Measurements from ENCODE around the gene MRTFB. TPM values are rescaled to one million over a fixed set of nuclear protein-coding genes. Genes with fewer than 3 reads are reported as not detected.

MRTFB gene
- total and polyA plus RNA-seq, 9 donors: 7.2 to 45.6 (median 36.6) TPM

DNA sequence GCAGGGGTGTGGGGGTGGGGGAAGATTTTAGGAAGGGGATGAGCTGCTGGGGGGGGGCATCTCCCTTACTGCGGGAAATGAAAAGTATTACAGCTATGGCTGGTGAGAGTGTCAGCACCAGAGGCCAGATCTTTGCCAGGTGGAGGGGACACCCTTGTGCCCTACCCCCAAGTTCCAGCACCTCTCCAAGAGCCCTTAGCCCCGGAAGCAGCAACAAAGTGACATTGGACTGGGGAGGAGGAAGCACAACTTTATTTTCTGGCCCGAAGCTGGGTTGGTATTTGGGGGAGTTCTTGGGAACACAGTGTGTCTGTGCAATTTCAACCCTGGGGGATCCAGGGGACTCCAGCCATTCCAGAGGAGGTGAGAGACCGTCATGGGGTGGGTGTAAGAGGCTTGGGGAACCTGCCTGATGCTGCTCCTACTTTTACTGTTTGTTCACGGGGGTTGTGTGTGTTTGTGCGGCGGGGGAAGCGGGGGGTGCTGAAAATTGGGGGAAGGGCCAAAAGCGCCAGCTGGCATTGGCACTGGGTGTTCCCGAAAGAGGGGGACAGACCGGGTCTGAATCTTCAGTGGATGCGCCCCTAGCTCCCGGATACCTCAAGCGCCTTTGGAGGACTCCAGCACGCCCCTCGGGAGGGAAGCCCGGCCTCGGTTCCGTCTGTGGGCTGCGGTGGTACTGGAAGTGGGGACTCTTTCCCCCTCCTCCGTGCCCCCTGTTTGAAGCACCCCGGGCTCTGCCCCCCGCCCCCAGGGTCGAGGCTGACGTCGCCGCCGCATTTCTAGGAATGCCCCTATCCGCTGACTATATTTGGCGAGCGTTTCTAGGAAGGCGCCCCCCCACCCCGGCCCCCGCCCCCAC, 230.3 kb downstream of the MRTFB start:
- peak; percentile 44 to 74 (median 68) for DNase-seq
- Histone ChIP-seq H3K4me1 (ENCODE audit: insufficient read depth) (peaks cover 3% of the 10 kb centered on the region), H3K27me3 (no peaks in the 10 kb centered on the region), H3K9me3 (no peaks in the 10 kb centered on the region), H3K4me3 (peak overlapping the region; percentile 75), H3K36me3 (no peaks in the 10 kb centered on the region), H3K27ac (peak overlapping the region in 1 of 2 donors; percentile 1)
- TF ChIP-seq, protein P1, sequence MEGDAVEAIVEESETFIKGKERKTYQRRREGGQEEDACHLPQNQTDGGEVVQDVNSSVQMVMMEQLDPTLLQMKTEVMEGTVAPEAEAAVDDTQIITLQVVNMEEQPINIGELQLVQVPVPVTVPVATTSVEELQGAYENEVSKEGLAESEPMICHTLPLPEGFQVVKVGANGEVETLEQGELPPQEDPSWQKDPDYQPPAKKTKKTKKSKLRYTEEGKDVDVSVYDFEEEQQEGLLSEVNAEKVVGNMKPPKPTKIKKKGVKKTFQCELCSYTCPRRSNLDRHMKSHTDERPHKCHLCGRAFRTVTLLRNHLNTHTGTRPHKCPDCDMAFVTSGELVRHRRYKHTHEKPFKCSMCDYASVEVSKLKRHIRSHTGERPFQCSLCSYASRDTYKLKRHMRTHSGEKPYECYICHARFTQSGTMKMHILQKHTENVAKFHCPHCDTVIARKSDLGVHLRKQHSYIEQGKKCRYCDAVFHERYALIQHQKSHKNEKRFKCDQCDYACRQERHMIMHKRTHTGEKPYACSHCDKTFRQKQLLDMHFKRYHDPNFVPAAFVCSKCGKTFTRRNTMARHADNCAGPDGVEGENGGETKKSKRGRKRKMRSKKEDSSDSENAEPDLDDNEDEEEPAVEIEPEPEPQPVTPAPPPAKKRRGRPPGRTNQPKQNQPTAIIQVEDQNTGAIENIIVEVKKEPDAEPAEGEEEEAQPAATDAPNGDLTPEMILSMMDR (IDR thresholded peaks at IDR 0.05): no peak
- TF ChIP-seq EP300 (IDR thresholded peaks at IDR 0.05): no peak
- intact Hi-C loops (cut with DNase I): loop anchor here in 3 of 4 donors (1.0 to 10.0 kb wide), 4 partner anchors 227 to 379 kb away; partner anchors contain the start of genes BFAR (in 1 of the 3), ERCC4 (in 1 of the 3) and PARN (in 1 of the 3)
- 0 to 4% (median 1%) methylated on average over 21 to 34 of the region's 34 CpGs for WGBS, 3 donors

DNA sequence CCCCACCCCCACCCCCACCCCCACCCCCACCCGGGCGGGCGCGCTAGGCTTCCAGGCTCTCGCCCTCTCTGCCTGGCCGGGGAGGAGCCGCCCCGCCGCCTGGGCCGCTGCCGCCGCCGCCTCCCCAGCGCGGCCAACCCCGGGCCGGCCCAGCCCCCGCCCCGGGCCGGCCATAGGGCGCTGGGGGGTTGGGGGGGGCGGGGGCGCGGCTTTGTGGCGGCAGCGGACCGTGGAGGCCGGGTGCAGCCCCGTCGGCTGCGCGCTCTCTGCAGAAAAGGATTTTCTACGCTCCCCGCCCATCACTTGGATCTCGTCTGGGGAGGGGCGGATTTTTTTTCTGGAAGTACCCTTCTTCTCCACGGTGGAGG, 230.9 kb downstream of the MRTFB start:
- Histone ChIP-seq H3K27me3 (no peaks in the 10 kb centered on the region), H3K9me3 (no peaks in the 10 kb centered on the region), H3K27ac (peak overlapping the region; percentile 26 to 50), H3K4me1 (ENCODE audit: insufficient read depth) (peaks cover 3% of the 10 kb centered on the region), H3K36me3 (no peaks in the 10 kb centered on the region), H3K4me3 (peak overlapping the region; percentile 75)
- WGBS, 3 donors: 0% methylated on average over 9 to 23 of the region's 37 CpGs
- intact Hi-C loops (cut with DNase I): loop anchor here in 1 of 4 donors (1.0 to 10.0 kb wide), 3 partner anchors 227 to 380 kb away; partner anchors contain the start of genes BFAR, ERCC4 and PARN
- TF ChIP-seq EP300 (IDR thresholded peaks at IDR 0.05) (no peak), POLR2A (IDR thresholded peaks at IDR 0.05) (no peak)
- TF ChIP-seq, protein P1 (IDR thresholded peaks at IDR 0.05): no peak
- peak in 3 of 5 donors; percentile 45 to 74 (median 56) for DNase-seq

DNA sequence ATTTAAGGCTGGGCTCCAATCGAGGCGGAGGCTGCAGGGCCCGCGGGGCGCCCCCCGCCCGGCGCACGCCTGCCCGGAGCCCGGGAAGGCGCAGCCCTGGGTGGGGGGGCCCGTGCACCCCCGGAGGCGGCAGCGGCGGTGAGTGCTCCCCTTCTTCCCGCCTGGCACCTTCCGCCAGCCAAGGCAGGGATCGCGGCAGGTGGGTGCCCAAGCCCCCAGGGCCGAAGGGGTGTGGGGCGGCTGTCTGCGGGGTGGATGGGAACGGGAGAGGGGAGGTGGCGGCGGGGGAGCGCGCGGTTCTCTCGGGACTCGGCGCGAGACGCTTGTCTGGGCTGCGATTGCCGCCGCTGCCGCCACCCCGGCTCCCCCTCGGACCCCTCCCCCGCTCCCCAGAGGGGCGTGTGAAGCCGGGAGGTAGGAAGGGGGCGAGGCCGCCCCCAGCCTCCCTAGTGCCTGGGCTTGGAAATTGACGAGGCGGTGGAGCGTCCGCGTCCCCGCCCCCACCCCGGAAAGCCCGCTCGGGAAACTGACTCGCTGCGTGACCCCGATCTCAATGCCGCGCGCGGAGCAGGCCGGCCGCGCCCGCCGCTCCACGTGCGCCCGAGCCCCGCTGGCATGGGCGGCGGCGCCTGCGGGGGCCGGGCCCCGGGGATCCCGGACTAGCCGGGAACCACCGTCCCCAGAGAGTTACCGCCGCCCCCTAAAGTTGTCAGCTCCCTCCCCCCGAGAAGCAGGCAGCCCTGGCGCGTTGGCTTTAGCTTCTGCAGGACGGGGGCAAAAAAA, 231.5 kb downstream of the MRTFB start:
- 0 to 1% (median 0%) methylated on average over 62 to 86 of the region's 86 CpGs for WGBS, 3 donors
- peak; percentile 33 to 67 (median 58) for DNase-seq
- peaks cover 3% of the 10 kb centered on the region for H3K4me1 ChIP-seq (ENCODE audit: insufficient read depth)
- H3K27me3 ChIP-seq: no peaks in the 10 kb centered on the region
- TF ChIP-seq EP300 (IDR thresholded peaks at IDR 0.05): no peak
- TF ChIP-seq, protein P1 (IDR thresholded peaks at IDR 0.05): peak in 1 of 3 donors; percentile 8
- peak overlapping the region; percentile 75 for H3K4me3 ChIP-seq
- intact Hi-C loops (cut with DNase I): loop anchor here in 1 of 4 donors (1.0 to 10.0 kb wide), 3 partner anchors 227 to 380 kb away; partner anchors contain the start of genes BFAR, ERCC4 and PARN
- H3K9me3 ChIP-seq: no peaks in the 10 kb centered on the region
- no peaks in the 10 kb centered on the region for H3K36me3 ChIP-seq
- peak overlapping the region; percentile 26 to 50 for H3K27ac ChIP-seq

DNA sequence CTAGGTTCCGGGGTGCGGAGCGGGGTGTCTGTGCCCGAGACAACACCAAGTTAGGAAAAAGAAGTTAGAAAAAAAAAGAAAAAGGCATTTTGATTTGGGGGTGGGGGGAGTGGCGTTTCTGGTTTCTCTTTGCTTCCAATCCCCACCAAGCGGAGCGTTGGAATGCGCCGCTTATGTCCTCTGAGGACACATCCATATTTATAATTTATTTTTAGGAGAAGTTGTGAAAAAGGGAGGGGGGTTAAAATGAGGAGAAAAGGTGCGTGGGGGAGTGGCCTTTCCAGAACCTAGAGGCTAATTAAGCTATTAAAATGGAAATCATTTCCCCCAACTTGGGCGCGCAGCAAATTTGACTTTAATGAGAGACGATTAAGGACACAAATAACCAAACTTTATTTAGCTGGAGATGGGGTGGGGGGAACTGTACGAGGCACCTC, 232.1 kb downstream of the MRTFB start:
- H3K4me1 ChIP-seq (ENCODE audit: insufficient read depth): peaks cover 6% of the 10 kb centered on the region

More for the DNA sequence above, 232.1 kb downstream of the MRTFB start:
- Histone ChIP-seq H3K4me3 (peak overlapping the region; percentile 75), H3K27me3 (no peaks in the 10 kb centered on the region), H3K9me3 (no peaks in the 10 kb centered on the region), H3K36me3 (no peaks in the 10 kb centered on the region), H3K27ac (peak overlapping the region; percentile 26 to 50)
- 11 to 24% (median 15%) methylated on average over 14 of the region's 14 CpGs for WGBS, 3 donors
- DNase-seq: peak in 1 of 5 donors; percentile 29
- intact Hi-C loops (cut with DNase I): loop anchor here in 1 of 4 donors (5.0 to 10.0 kb wide), 2 partner anchors 332 to 381 kb away; partner anchors contain the start of genes BFAR, ERCC4 and PARN
- TF ChIP-seq EP300 (IDR thresholded peaks at IDR 0.05): no peak
- TF ChIP-seq POLR2A (IDR thresholded peaks at IDR 0.05): no peak
- TF ChIP-seq, protein P1 (IDR thresholded peaks at IDR 0.05): no peak
